NCI-H1105 (cell line): ENCODE measurements around the gene FNDC8.
"Not testable (repeated sequence)": the region's sequence is repeated elsewhere in the genome, so short reads cannot be mapped to it uniquely, and the experiment has no call there.

Experiments
- DNase-seq: peaks from one replicate; lab custom pipeline; 2025; lab: John Stamatoyannopoulos, UW

The FNDC8 gene

DNA sequence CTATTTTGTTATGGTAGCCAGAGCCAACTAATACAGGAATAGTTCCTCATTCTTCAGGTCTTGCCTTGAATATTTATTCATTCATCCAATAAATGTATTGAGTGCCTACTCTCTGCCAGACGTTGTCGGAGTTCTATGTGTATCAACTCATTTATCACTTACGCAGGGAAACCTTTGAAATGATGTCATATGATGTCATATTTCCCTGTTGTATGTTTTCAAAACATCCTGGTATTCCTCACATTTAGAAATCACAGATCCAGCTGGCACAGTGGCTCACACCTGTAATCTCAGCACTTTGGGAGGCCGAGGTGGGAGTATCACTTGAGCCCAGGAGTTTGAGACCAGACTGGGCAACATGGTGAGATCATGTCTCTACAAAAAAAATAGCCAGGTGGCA, 23.4 kb downstream of the FNDC8 start:
- no peak for DNase-seq

DNA sequence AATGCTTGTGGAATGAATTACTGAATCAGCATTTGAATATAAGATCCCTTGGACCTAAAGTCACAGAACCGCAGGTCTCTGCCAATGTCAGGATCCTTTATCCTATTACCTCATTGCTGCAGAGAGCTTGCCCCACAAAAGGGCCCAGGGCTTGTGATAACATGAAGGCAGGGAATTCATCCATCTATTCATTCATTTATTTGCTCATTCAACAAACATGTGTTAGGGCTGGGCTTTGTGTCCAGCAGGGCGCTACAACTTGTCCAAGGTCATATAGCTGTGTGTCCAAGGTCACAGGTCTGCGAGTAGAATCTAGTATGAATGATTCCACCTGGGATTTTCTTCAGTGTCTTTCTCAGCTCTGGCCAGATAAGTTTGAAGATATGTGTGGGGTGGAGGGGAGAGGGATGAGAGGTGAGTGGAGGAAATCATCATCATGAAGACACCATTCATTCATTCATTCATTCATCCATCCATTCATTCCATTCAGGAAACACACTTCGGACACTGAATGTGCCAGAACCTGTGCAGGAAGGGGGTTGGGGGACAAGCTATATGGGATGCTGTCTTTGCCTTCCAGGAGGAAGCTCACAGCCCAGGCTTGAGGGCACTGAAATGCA, 24.9 kb downstream of the FNDC8 start:
- DNase-seq = no peak

DNA sequence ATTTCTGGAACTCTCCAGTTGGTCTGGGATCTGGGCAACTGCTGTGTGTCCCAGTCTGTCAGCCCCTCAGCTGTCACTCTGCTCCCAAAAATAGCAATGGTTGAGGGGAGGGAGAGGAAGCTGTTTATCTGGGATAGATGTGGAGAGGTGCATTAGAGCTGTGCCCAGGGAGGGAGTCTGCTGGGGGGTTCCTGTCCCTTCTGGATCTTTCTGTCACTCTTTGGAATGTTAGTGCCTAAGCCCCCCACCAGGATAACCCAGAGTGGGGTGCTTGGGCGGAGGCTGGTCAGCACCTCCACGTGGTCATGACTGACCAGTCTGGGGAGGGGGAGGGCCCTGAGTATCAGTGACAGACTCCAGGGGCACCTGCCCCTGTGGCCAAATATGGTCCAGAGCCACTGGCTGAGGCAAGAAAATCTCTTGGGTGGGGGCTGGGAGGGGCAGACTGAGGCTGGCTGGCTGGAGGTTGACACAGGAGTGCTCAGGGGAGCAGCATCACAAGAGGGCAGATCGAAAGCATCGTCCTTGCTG, 26.0 kb downstream of the FNDC8 start, which contains the start of gene UNC45B:
TSS of gene UNC45B (plus strand) at position 443 of the 531 bp plus-strand sequence. CDS start 447 bp downstream, outside the sequence.
- no peak for DNase-seq

DNA sequence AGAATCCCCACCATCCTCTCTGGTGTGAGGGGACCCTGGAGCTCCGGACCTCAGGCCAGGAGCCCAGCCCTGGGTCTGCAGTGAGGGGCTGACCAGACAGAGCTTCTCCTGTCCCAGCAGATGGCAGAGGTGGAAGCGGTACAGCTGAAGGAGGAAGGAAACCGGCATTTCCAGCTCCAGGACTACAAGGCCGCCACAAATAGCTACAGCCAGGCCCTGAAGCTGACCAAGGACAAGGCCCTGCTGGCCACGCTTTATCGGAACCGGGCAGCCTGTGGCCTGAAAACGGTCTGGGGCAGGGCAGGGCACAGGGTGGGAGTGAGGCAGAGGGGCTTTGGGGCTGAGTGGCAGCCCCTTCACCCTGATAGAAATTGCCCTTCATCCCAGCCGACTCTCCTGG, 26.7 kb downstream of the FNDC8 start:
- no peak for DNase-seq

- DNase-seq = no peak
These were observed 28.5 kb downstream of the FNDC8 start for GRCh38 chr17:35149941-35150340.

DNA sequence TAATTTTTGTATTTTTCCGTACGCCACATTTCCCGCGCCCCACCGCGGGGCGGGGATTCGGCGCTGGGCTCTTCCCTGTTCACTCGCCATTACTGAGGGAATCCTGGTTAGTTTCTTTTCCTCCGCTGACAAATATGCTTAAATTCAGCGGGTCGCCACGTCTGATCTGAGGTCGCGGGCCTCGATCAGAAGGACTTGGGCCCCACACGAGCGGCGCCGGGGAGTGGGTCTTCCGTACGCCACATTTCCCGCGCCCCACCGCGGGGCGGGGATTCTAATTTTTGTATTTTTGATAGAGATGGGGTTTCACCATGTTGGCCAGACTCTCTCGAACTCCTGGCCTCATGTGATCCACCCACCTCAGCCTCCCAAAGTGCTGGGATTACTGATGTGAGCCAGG, 29.7 kb downstream of the FNDC8 start:
- not testable (repeated sequence) for DNase-seq

DNA sequence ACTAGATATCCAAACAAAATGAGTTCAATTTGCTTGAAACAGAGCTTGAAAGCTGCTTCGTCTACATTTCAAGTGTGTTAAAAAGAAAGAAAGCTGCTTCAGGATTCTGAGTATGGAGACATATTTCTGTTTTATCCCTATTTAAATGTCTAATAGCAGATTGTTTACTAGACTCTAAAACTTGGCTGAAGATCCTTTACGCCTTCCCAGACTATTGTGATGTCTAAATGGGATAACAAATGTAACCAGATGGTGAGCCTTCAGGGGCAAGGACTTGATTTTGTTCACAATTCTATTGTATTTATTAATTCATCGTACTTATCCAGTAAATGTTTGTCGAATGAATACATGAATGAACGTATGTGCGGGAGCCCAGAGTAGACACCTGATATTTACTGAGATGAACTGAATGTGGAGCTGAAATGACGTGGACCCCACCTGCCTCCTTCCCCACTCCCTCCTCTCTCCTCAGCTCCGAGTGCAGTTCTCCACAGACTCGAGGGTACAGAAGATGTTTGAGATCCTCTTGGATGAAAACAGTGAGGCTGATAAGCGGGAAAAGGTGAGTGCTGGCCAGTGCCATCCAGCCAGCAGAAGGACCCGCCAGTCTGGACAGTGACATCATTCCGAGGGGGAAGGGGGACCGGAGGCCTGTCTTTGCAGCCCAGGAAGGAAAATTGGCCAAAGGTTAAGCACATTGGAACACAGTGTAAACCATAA, 31.2 kb downstream of the FNDC8 start:
- DNase-seq = no peak

DNA sequence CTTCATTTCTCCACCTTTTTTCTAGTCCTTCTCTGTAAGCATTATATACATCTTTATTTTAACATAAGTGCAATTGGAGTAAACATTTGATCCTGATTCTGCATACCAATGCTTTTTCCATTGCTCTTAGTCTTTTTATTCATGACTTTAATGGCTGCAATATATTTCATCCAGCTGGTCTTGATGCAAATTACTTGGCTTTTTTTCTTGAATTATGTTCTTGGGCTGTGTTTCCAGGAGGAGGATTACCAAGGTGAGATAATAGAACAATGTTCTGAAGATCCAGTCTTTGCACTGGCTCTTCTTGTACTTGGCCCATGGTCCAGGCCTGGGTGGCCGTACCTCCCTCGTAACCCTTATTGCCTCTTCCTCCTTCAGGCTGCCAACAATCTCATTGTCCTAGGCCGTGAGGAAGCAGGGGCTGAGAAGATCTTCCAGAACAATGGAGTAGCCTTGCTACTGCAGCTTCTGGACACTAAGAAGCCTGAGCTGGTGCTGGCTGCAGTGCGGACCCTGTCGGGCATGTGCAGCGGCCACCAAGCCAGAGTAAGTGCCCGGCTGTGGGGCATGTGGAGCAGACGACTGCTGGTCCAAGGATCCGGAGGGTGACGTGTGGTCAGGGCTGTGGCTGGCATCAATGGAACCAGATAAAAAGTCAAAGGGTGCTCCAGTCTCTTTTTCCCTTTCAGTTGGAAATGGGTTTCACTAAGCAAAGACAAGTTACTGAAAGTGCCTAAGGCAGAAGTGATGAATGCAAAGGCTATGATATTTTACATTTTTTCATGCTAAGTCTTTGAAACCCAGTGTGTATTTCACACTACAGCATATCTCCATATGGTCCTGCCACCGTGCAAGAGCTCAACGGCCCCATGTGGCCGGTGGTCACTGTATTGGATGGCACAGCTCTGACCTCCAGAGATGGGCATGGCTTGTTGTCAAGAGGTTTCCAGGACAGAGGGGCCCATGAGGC, 33.1 kb downstream of the FNDC8 start:
- DNase-seq = no peak

- DNase-seq = no peak
These were observed 33.8 kb downstream of the FNDC8 start for GRCh38 chr17:35155246-35155645.

- no peak for DNase-seq
These were observed 38.5 kb downstream of the FNDC8 start for GRCh38 chr17:35159940-35160339.

DNA sequence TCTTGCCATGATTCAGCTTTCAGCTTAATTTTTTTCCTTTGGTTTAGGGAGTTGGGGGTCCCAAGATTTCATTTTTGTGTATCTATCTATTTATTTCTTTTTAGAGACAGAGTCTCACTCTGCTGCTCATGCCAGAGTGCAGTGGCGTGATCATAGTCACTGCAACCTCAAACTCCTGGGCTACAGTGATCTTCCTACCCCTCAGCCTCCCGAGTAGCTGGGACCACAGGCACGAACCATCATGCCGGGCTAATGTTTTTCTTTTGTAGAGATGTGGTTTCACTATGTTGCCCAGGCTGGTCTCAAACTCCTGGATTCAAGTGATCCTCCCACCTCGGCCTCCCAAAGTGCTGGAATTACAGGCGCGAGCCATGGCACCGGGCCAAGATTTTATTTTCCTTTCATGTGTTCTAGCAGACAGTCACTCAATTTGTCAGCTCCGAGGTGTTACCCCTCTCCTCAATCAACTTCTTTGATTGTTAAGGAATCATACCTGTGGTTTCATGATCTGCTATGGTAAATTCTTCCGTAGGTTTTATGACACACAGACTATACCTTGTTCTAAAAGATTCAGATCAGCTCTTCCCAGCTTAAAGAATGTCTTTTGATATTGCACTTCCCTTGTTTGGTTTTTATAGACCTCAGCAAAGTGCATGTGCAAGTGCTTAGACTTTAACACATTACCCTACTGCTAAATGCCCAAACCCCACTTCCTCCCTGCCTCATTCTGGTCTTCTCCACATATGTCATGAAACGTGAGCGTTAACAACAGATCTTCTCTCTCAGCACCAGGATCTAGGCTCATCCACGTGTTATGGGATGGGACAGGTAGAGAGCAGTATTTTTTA, 39.2 kb downstream of the FNDC8 start:
- DNase-seq = no peak

GRCh38 chr17:35161281-35161761, 39.9 kb downstream of the FNDC8 start:
- DNase-seq = no peak

DNA sequence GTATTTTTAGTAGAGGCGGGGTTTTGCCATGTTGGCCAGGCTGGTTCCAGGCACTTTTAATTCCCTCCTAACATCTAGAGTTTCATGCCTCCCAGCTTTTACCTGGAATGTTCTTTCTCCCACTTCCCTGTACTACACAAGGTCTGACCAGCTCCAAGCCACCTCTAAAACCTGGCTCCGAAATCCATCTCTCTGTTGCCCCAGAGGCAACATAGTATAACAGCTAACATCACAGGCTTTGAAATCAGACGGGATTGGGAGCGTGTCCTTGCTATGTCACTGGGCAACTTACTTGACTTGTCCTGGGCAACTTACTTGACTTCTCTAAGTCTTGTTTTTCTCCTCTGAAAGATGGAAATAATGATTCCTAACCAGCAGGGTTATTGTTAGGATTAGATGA, 41.3 kb downstream of the FNDC8 start:
- no peak for DNase-seq

DNA sequence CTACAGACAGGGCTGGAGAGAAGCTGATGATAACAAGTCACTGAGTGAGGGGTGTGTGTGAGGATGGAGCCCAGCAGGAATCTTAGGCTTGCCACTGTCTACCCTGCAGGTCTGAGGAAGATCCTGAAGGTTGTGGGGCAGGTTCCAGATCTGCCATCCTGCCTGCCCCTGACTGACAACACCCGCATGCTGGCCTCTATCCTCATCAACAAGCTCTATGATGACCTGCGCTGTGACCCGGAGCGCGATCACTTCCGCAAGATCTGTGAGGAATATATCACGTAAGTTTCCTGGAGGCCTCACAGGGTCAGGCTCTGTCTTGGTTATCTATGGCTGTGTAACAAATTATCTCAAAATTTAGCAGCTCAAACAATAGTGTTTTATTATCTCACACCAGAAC, 42.5 kb downstream of the FNDC8 start:
- DNase-seq = no peak

GRCh38 chr17:35164716-35165115, 43.3 kb downstream of the FNDC8 start:
- no peak for DNase-seq

GRCh38 chr17:35166526-35166925, 45.1 kb downstream of the FNDC8 start:
- no peak for DNase-seq

DNA sequence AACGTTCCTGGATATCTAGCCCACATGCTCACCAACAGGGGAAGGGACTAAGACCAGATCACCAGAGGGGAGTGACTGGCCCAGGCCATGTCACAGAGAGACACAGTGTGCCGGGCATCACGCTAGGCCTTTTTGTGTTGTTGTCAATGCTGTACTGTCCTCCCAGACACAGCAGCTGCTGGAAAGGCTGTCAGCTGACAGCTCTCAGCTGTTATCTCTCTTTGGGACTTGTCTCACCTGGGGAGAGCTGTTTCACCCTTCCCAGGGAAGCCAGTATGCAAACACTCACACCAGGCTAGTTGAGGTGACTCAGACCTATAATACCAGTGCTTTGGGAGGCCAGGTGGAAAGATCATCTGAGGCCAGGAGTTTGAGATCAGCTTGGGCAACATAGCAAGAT, 45.6 kb downstream of the FNDC8 start:
- no peak for DNase-seq

GRCh38 chr17:35167666-35168065, 46.3 kb downstream of the FNDC8 start:
- no peak for DNase-seq

DNA sequence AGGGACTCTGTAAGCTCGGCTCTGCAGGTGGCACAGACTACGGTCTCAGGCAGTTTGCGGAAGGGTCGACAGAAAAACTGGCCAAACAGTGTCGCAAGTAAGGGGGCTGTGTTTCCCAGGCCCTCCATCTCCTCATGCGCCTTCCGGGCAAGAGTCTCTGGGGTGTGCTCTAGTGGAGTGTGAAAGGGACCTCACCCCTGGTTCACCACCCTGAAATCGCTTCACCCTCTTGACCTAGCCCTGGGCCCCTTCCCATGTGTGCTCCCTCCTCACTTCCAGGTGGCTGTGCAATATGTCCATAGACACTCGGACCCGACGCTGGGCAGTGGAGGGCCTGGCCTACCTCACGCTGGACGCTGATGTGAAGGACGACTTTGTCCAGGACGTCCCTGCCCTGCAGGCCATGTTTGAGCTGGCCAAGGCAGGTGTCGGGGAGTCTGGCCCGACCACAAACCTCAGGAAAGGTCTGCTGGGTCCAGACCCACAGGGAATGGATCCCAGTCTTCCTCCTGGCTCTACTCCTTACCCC, 48.5 kb downstream of the FNDC8 start:
- no peak for DNase-seq

DNA sequence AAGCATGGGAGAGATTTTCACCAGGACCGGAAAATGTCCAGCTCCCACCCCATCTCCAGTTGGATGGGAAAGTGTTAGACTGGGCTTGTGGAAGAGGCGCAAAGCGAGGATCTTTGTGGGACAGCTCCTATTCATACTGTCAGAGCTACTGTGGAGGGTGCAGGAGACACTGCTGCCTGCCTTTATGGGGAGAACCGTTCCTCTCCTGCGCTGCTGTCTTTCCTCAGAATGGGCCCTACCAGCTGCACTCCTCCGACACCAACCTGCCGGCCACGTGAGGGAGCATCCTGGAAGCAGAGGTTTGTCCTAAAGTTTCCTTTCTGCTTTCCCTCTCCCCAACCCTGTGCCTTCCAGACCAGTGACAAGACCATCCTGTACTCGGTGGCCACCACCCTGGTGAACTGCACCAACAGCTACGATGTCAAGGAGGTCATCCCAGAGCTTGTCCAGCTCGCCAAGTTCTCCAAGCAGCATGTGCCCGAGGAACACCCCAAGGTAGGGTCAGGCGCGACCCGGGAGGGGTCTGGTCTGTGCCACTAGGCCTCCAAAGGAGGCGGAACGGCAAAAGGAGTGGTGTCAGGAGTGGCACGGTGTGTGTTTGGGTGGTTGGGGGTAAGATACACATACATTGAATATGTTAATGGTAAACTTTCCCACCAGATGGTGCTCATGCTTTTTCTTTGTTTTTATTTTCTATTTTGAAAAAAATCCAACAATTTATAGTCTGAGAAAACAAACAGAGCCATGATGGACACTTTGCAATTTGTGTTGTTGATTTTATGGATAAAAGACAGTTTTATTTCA, 49.8 kb downstream of the FNDC8 start:
- DNase-seq = no peak
